Measurements from ENCODE around the gene DDX42.

DNA sequence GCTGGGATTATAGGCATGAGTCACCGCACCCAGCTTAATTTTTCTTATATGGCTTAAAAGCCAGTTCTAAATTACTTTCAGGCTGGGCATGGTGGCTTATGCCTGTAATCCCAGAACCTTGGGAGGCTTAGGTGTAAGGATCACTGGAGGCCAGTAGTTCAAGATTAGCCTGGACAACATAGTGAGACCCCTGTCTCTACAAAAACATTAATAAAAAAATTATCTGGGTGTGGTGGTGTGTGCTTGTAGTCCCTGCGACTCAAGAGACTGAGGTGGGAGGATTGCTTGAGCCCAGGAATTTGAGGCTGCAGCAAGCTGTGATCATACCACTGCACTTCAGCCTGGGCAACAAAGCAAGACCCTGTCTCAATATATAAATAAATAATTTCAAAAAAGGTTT lies 79.3 kb downstream of the DDX42 start:
- no peak for TF ChIP-seq POLR2AphosphoS5 (IDR thresholded peaks at IDR 0.05; ENCODE audit: insufficient read depth in 1 of 2, low read depth in 1 of 2)
- TF ChIP-seq POLR2A (IDR thresholded peaks at IDR 0.05): no peak

Measured in vagina (tissue), 2 donors.